ACC112 (cell line): ENCODE measurements around the gene CHPF2.
A peak's percentile ranks its signal among the peaks of the same experiment; 100 is the strongest.

Experiments
- H2AFZ ChIP-seq: fragments of 200-600 bp; sonication (generic); one replicate; pipeline ENCODE4 v1.6.0; 2017; ENCODE audit warnings: antibody characterized with exemption, low read length; ENCODE audit not compliant: unreplicated experiment
- H3K27ac ChIP-seq: fragments of 200-600 bp; sonication (generic); 2 replicates; pipeline ENCODE4 v1.5.1; 2014; ENCODE audit warnings: low read depth, mild to moderate bottlenecking, antibody characterized with exemption, low read length, moderate library complexity
- H3K27me3 ChIP-seq: fragments of 200-600 bp; sonication (generic); 2 replicates; pipeline ENCODE4 v1.6.1; 2014; ENCODE audit warnings: mild to moderate bottlenecking, antibody characterized with exemption, low read length, moderate library complexity, mixed read lengths; ENCODE audit not compliant: insufficient read depth
- H3K36me3 ChIP-seq: fragments of 200-600 bp; sonication (generic); 2 replicates; pipeline ENCODE4 v1.6.1; 2016; ENCODE audit warnings: mild to moderate bottlenecking, antibody characterized with exemption, low read length, moderate library complexity, mixed read lengths; ENCODE audit not compliant: insufficient read depth
- H3K4me1 ChIP-seq: fragments of 200-600 bp; sonication (generic); one replicate; pipeline ENCODE4 v1.6.1; 2016; ENCODE audit warnings: low read length, mixed read lengths; ENCODE audit not compliant: insufficient read depth, unreplicated experiment, control insufficient read depth
- H3K4me3 ChIP-seq: fragments of 200-600 bp; sonication (generic); 2 replicates; pipeline ENCODE4 v1.5.1; 2014; ENCODE audit warnings: mild to moderate bottlenecking, low read depth, low read length
- H3K79me2 ChIP-seq: fragments of 200-600 bp; sonication (generic); one replicate; pipeline ENCODE4 v1.6.0; 2016; ENCODE audit warnings: low read length; ENCODE audit not compliant: control insufficient read depth, unreplicated experiment, insufficient read depth

The CHPF2 gene

DNA sequence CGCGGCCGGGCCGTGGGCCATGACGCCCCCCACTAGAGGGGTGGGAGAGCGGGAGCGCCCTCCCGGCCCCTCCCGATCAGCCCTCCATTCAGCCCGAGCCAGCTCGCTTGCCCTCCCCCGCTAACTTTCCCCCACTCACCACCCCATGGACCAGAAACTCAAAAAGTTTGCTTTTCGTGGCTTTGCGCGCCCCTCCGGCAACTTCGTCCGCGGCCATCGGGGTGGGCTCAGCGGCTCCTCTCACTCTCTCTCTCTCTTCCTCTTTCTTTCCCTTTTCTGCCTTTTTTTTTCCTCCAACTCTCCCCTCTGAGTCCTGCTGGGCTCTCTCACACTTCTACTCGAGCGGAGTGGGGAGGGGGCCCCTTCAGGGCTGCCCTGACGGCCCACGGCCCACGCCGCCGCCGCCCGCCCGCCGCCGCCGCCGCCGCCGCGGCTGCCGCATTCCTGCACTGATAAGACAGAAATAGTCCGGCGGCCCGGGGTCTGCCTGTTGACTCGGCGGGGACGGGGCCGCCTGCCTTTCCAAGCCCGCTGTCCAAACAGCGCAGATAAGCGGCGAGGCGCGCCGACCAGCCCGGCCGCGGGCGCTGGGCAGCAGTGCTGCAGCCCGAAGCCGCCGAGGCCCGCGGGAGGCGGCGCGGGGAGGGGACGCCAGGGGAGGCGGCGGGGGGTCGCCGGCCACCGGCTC, 16.2 kb downstream of the CHPF2 start, which contains the start of gene SMARCD3:
SMARCD3 (minus strand) TSS at position 349 of the 688 bp plus-strand sequence; CDS start at position 217, 132 bp downstream.
- H3K27me3 ChIP-seq: no peaks in the 10 kb centered on the region

DNA sequence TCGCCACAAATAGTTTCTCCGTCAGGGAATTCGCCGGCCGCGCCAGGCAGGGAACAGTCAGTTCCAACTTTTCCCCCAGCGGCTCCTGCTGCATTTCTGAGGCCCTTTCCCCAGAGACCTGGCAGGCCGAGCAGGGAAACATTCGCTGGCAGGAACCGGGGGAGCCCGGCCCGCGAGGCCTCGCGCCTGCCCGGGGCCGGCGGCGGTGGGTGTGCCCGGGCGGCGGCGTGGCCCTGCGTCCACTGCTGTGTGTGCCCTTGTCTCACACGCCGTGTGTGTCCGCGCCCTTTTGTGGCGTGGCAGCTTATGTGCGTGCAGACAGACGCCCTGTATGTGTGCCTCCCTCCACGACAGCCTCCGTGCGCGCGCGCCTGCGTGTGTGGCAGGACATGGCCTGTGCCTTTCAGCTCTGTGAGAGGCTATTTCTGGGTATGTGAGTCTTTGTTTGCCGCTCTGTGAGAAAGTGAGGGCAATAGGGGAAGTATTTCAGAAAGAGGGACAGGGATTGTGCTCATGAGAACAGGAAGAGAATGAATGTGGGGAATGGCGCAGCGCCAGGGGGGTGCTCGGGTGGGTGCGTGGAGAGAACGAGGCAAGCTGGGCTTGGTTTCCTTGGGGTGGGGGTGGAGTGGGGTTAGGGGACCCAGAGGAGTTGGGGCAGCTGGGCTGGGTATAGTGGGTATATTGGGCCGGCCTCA, 16.9 kb downstream of the CHPF2 start:
- Histone ChIP-seq H3K27me3 (no peaks in the 10 kb centered on the region), H3K4me1 (peaks cover 47% of the 10 kb centered on the region), H3K4me3 (peak overlapping the region; percentile 82), H3K27ac (peak overlapping the region; percentile 70), H3K36me3 (no peaks in the 10 kb centered on the region), H3K79me2 (peaks cover 12% of the 10 kb centered on the region), H2AFZ (peak overlapping the region; percentile 21)

More for the DNA sequence above, 16.2 kb downstream of the CHPF2 start, which contains the start of gene SMARCD3:
- Histone ChIP-seq H2AFZ (peak within 1 kb of the TSS; percentile 21), H3K36me3 (no peaks in the 10 kb centered on the region), H3K79me2 (peaks cover 12% of the 10 kb centered on the region), H3K4me3 (peak within 1 kb of the TSS; percentile 82), H3K27ac (peak within 1 kb of the TSS; percentile 70), H3K4me1 (peaks cover 47% of the 10 kb centered on the region)

- Histone ChIP-seq H3K79me2 (peaks cover 12% of the 10 kb centered on the region), H3K4me1 (peaks cover 45% of the 10 kb centered on the region), H3K27ac (peak overlapping the region; percentile 70), H3K36me3 (no peaks in the 10 kb centered on the region), H2AFZ (peak overlapping the region; percentile 20), H3K4me3 (peak overlapping the region; percentile 82), H3K27me3 (no peaks in the 10 kb centered on the region)
Measured at GRCh38 chr7:151249732-151250072, 17.4 kb downstream of the CHPF2 start.

- H2AFZ ChIP-seq: no peak overlapping the region
- H3K27me3 ChIP-seq: no peaks in the 10 kb centered on the region
- H3K4me1 ChIP-seq: peaks cover 39% of the 10 kb centered on the region
- H3K79me2 ChIP-seq: peaks cover 12% of the 10 kb centered on the region
- peak overlapping the region; percentile 98 for H3K4me3 ChIP-seq
- no peak overlapping the region for H3K27ac ChIP-seq
- no peaks in the 10 kb centered on the region for H3K36me3 ChIP-seq
Measured at GRCh38 chr7:151250181-151251132, 18.2 kb downstream of the CHPF2 start.

GRCh38 chr7:151251328-151251688, 19.0 kb downstream of the CHPF2 start:
- peak overlapping the region; percentile 79 for H2AFZ ChIP-seq
- no peaks in the 10 kb centered on the region for H3K27me3 ChIP-seq
- no peak overlapping the region; the same call in 1 of the 2 replicates for H3K27ac ChIP-seq

GRCh38 chr7:151251689-151252560, 19.6 kb downstream of the CHPF2 start:
- peak overlapping the region; percentile 93 for H2AFZ ChIP-seq
- H3K36me3 ChIP-seq: no peaks in the 10 kb centered on the region
- peak overlapping the region; percentile 98 for H3K4me3 ChIP-seq
- peaks cover 9% of the 10 kb centered on the region for H3K79me2 ChIP-seq
- H3K4me1 ChIP-seq: peaks cover 27% of the 10 kb centered on the region
- H3K27ac ChIP-seq: peak overlapping the region; percentile 53
- no peaks in the 10 kb centered on the region for H3K27me3 ChIP-seq

More at GRCh38 chr7:151251328-151251688, 19.0 kb downstream of the CHPF2 start:
- Histone ChIP-seq H3K4me1 (peaks cover 33% of the 10 kb centered on the region), H3K4me3 (peak overlapping the region; percentile 98), H3K79me2 (peaks cover 12% of the 10 kb centered on the region), H3K36me3 (no peaks in the 10 kb centered on the region)

- Histone ChIP-seq H3K4me1 (peaks cover 23% of the 10 kb centered on the region), H3K79me2 (peaks cover 4% of the 10 kb centered on the region), H3K4me3 (peak overlapping the region; percentile 98), H2AFZ (peak overlapping the region; percentile 93), H3K36me3 (no peaks in the 10 kb centered on the region), H3K27me3 (no peaks in the 10 kb centered on the region), H3K27ac (peak overlapping the region; percentile 53)
Measured at GRCh38 chr7:151252561-151252835, 20.2 kb downstream of the CHPF2 start.

GRCh38 chr7:151252961-151253711, 20.9 kb downstream of the CHPF2 start:
- Histone ChIP-seq H3K27ac (no peak overlapping the region), H3K36me3 (no peaks in the 10 kb centered on the region), H3K4me1 (peaks cover 23% of the 10 kb centered on the region), H3K79me2 (no peaks in the 10 kb centered on the region), H3K4me3 (peak overlapping the region; percentile 98), H2AFZ (peak overlapping the region; percentile 93), H3K27me3 (no peaks in the 10 kb centered on the region)

- H3K27ac ChIP-seq: no peak overlapping the region
- no peaks in the 10 kb centered on the region for H3K27me3 ChIP-seq
- H3K36me3 ChIP-seq: no peaks in the 10 kb centered on the region
Measured at GRCh38 chr7:151254316-151254715, 22.0 kb downstream of the CHPF2 start.

More at GRCh38 chr7:151254316-151254715, 22.0 kb downstream of the CHPF2 start:
- peaks cover 22% of the 10 kb centered on the region for H3K4me1 ChIP-seq
- no peak overlapping the region for H2AFZ ChIP-seq
- no peaks in the 10 kb centered on the region for H3K79me2 ChIP-seq
- no peak overlapping the region for H3K4me3 ChIP-seq
